Suprapubic skin (tissue), 2 donors: ENCODE results near the gene ARID4B.

Experiments used
- EP300 ChIP-seq: sonication (generic); formaldehyde crosslinking; IDR thresholded peaks from one replicate; pipeline ENCODE4 v1.6.1; 2017; ENCODE audit warnings: antibody characterized with exemption
- POLR2A ChIP-seq, 2 donors: fragments of 450-650 bp; IDR thresholded peaks; one replicate each; pipeline ENCODE4 v1.6.1; 2017; ENCODE audit warnings: antibody characterized with exemption in 2 of 2, mild to moderate bottlenecking in 2 of 2, moderate library complexity in 2 of 2

GRCh38 chr1:235261243-235261642 is 66.7 kb downstream of the ARID4B start:
- TF ChIP-seq POLR2A (IDR thresholded peaks at IDR 0.05) = no peak
- TF ChIP-seq EP300 = no peak
